Measurements from ENCODE around the gene MTHFD1L.
"Not testable (repeated sequence)": the region's sequence is repeated elsewhere in the genome, so short reads cannot be mapped to it uniquely, and the experiment has no call there.

GRCh38 chr6:151126417-151126724 is 260.9 kb downstream of the MTHFD1L start:
- not testable (repeated sequence) for TF ChIP-seq CTCF (IDR thresholded peaks at IDR 0.05 in 8 of 11, conservative IDR thresholded peaks at IDR 0.05 in 3 of 11); POLR2AphosphoS5 (IDR thresholded peaks at IDR 0.05)
